MM.1S (cell line): ENCODE measurements around the gene NKX6-2.

ENCODE experiments used
- EZH2 ChIP-seq: fragments of 300-600 bp; sonication (generic); optimal IDR thresholded peaks from 2 replicates; pipeline ENCODE3; 2017; ENCODE audit warnings: low read depth, mild to moderate bottlenecking, antibody characterized with exemption, low read length, mixed read lengths
- TF ChIP-seq, protein P1 (sequence below): fragments of 300-600 bp; sonication (generic); IDR thresholded peaks from 2 replicates; pipeline ENCODE4 v1.5.1; 2016; ENCODE audit warnings: antibody characterized with exemption, low read length, mixed read lengths

DNA sequence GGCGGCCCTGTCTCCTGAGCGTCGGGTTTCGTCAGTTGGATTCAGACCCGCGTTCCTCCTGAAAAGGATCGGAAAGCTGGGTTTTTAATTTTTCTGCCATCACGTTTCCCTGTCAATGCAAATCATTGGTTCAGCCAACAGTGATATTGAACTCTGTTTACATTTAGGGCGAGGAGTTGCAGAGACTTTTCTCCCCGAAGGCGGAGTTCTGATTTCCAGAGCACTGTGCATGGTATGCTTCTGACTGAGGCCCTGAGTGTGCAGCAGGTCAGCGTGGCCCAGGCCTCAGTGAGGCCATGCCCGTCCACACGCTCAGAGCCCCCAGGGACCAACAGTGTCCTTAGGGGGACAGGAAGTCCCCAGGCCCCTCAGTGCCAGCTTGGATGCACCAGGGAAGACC is 27.1 kb downstream of the NKX6-2 start:
- TF ChIP-seq, protein P1, sequence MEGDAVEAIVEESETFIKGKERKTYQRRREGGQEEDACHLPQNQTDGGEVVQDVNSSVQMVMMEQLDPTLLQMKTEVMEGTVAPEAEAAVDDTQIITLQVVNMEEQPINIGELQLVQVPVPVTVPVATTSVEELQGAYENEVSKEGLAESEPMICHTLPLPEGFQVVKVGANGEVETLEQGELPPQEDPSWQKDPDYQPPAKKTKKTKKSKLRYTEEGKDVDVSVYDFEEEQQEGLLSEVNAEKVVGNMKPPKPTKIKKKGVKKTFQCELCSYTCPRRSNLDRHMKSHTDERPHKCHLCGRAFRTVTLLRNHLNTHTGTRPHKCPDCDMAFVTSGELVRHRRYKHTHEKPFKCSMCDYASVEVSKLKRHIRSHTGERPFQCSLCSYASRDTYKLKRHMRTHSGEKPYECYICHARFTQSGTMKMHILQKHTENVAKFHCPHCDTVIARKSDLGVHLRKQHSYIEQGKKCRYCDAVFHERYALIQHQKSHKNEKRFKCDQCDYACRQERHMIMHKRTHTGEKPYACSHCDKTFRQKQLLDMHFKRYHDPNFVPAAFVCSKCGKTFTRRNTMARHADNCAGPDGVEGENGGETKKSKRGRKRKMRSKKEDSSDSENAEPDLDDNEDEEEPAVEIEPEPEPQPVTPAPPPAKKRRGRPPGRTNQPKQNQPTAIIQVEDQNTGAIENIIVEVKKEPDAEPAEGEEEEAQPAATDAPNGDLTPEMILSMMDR: no peak
- TF ChIP-seq EZH2: no peak
